Ishikawa (cell line): ENCODE measurements around the gene WWOX.
A peak's percentile ranks its signal among the peaks of the same experiment; 100 is the strongest.

ENCODE experiments used
- CEBPB ChIP-seq: IDR thresholded peaks from 2 replicates; pipeline ENCODE4 v1.6.1; 2012
- CREB1 ChIP-seq: IDR thresholded peaks from 2 replicates; pipeline ENCODE4 v1.6.1; 2012; ENCODE audit warnings: low read depth
- EGR1 ChIP-seq: IDR thresholded peaks from 2 replicates; pipeline ENCODE4 v1.6.1; 2012
- EP300 ChIP-seq: IDR thresholded peaks from 2 replicates; pipeline ENCODE4 v1.6.1; 2012; ENCODE audit warnings: borderline replicate concordance
- FOXM1 ChIP-seq: IDR thresholded peaks from 2 replicates; pipeline ENCODE4 v1.6.1; 2012; ENCODE audit warnings: low read depth, borderline replicate concordance
- NFIC ChIP-seq: IDR thresholded peaks from 2 replicates; pipeline ENCODE4 v1.6.1; 2012
- RAD21 ChIP-seq: IDR thresholded peaks from 2 replicates; pipeline ENCODE4 v1.6.1; 2012; ENCODE audit warnings: low read depth
- TAF1 ChIP-seq: IDR thresholded peaks from 2 replicates; pipeline ENCODE4 v1.6.1; 2012; ENCODE audit warnings: low read depth, mild to moderate bottlenecking
- TCF12 ChIP-seq: IDR thresholded peaks from 2 replicates; pipeline ENCODE4 v1.6.1; 2012; ENCODE audit warnings: low read depth
- TEAD4 ChIP-seq: IDR thresholded peaks from 2 replicates; pipeline ENCODE4 v1.6.1; 2012
- YY1 ChIP-seq: IDR thresholded peaks from 2 replicates; pipeline ENCODE4 v1.6.1; 2012; ENCODE audit warnings: low read depth
- ZBTB7A ChIP-seq: IDR thresholded peaks from 2 replicates; pipeline ENCODE4 v1.6.1; 2012; ENCODE audit warnings: low read depth
- TF ChIP-seq, protein P1 (sequence below): IDR thresholded peaks from 2 replicates; pipeline ENCODE4 v1.6.1; 2012
- TF ChIP-seq, protein P2 (sequence below): IDR thresholded peaks from 2 replicates; pipeline ENCODE4 v1.6.1; 2012; ENCODE audit warnings: low read depth, mild to moderate bottlenecking
- TF ChIP-seq, protein P3 (sequence below): IDR thresholded peaks from 2 replicates; pipeline ENCODE4 v1.6.1; 2012

WWOX gene

DNA sequence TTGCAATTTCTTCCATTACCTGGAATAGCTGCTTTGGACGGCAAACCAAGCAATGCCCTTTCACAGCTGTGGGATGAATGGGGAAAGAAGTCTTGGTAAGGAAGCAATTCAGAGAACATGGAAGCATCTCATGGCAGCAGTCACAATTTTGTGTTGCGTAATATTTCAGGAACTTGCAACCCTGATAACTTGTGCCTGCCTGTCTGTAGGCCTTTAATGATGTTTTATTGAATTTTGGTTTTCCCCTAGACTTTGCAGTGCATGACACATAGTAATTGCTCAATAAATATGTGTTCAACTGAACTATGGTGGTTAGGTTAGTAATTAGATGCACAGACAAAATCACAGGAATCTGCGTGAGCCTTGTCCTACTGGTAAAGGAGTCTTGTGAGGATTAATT lies 439.5 kb downstream of the WWOX start:
- no peak for TF ChIP-seq TCF12
- TF ChIP-seq, protein P1, sequence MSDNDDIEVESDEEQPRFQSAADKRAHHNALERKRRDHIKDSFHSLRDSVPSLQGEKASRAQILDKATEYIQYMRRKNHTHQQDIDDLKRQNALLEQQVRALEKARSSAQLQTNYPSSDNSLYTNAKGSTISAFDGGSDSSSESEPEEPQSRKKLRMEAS: no peak
- TF ChIP-seq FOXM1: no peak
- TF ChIP-seq CREB1: no peak
- no peak for TF ChIP-seq ZBTB7A
- no peak for TF ChIP-seq EP300
- TF ChIP-seq YY1: no peak
- no peak for TF ChIP-seq TAF1
- no peak for TF ChIP-seq EGR1
- TF ChIP-seq RAD21: no peak
- no peak for TF ChIP-seq TEAD4
- TF ChIP-seq NFIC: no peak
- TF ChIP-seq, protein P2, sequence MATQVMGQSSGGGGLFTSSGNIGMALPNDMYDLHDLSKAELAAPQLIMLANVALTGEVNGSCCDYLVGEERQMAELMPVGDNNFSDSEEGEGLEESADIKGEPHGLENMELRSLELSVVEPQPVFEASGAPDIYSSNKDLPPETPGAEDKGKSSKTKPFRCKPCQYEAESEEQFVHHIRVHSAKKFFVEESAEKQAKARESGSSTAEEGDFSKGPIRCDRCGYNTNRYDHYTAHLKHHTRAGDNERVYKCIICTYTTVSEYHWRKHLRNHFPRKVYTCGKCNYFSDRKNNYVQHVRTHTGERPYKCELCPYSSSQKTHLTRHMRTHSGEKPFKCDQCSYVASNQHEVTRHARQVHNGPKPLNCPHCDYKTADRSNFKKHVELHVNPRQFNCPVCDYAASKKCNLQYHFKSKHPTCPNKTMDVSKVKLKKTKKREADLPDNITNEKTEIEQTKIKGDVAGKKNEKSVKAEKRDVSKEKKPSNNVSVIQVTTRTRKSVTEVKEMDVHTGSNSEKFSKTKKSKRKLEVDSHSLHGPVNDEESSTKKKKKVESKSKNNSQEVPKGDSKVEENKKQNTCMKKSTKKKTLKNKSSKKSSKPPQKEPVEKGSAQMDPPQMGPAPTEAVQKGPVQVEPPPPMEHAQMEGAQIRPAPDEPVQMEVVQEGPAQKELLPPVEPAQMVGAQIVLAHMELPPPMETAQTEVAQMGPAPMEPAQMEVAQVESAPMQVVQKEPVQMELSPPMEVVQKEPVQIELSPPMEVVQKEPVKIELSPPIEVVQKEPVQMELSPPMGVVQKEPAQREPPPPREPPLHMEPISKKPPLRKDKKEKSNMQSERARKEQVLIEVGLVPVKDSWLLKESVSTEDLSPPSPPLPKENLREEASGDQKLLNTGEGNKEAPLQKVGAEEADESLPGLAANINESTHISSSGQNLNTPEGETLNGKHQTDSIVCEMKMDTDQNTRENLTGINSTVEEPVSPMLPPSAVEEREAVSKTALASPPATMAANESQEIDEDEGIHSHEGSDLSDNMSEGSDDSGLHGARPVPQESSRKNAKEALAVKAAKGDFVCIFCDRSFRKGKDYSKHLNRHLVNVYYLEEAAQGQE: no peak

DNA sequence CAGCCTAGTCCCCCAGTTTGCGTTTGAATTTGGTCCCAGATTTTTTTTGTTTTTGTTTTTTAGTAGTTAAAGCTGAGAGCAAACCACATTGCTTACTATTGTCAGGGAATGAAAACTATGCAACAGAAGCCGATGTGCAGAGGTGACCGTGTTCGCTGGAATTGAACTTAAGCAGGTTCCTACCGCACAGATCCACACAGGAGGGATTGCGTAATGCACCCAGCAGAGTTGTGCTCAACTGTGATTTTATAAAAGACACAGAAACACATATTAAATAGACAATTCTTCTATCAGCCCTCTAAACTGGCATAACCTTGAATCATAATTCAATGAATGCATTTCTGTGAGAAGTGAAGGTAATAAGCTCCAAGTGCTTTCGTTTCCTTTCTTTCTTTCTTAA lies 443.0 kb downstream of the WWOX start:
- TF ChIP-seq CEBPB (peak; percentile 32; the same call in 1 of the 2 replicates), EGR1 (no peak)

DNA sequence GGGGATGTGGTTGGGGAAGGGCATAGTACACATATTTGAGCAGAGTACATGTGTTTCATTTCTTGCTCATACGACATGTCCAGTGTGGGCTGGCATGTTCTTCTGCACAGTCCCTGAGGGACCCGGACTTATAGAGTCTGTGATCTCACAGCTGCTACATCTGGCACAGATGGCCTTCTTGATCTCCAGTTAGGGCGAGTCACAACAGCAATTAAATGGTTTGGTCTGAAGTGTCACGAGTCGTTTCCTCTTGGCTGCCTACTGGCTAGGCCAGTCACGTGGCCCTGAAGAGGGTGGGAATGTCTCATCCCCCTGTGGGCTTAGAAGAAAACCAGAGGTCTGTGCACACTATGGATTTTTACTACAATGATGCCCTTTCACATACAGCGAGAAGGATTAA lies 443.6 kb downstream of the WWOX start:
- no peak for TF ChIP-seq TEAD4
- no peak for TF ChIP-seq TAF1
- no peak for TF ChIP-seq CREB1
- TF ChIP-seq RAD21: no peak
- TF ChIP-seq, protein P3, sequence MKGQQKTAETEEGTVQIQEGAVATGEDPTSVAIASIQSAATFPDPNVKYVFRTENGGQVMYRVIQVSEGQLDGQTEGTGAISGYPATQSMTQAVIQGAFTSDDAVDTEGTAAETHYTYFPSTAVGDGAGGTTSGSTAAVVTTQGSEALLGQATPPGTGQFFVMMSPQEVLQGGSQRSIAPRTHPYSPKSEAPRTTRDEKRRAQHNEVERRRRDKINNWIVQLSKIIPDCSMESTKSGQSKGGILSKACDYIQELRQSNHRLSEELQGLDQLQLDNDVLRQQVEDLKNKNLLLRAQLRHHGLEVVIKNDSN: no peak
- no peak for TF ChIP-seq NFIC
- TF ChIP-seq ZBTB7A: no peak
- TF ChIP-seq, protein P2: no peak
- no peak for TF ChIP-seq FOXM1
- TF ChIP-seq EP300: no peak
- TF ChIP-seq EGR1: no peak
- TF ChIP-seq CEBPB: no peak
- TF ChIP-seq, protein P1: no peak
- TF ChIP-seq TCF12: no peak
- no peak for TF ChIP-seq YY1

DNA sequence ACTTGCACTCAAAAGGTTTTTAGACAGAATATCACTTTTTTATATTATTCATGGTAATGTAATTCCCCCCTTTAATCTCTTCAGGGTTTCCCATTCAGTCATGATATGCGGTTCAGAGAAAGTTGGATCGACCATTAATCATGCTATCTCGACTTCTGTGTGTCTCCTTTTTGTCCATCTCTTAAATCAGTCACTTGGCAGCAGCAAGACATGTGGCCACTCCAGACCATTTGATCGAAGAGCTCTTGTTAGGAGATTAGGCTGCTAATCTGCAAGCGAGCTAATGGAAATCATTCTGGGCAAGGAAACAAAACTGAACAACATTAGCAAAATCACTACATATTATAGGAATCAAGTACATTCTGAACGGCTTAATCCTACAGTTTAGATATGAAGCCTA lies 449.9 kb downstream of the WWOX start:
- TF ChIP-seq, protein P1: no peak
- TF ChIP-seq, protein P2: no peak
- no peak for TF ChIP-seq TCF12
- no peak for TF ChIP-seq TAF1
- TF ChIP-seq EGR1: no peak
- TF ChIP-seq RAD21: no peak
- TF ChIP-seq CEBPB: no peak
- TF ChIP-seq ZBTB7A: no peak
- TF ChIP-seq EP300: no peak
- TF ChIP-seq FOXM1: no peak
- no peak for TF ChIP-seq TEAD4
- no peak for TF ChIP-seq YY1
- TF ChIP-seq CREB1: no peak

DNA sequence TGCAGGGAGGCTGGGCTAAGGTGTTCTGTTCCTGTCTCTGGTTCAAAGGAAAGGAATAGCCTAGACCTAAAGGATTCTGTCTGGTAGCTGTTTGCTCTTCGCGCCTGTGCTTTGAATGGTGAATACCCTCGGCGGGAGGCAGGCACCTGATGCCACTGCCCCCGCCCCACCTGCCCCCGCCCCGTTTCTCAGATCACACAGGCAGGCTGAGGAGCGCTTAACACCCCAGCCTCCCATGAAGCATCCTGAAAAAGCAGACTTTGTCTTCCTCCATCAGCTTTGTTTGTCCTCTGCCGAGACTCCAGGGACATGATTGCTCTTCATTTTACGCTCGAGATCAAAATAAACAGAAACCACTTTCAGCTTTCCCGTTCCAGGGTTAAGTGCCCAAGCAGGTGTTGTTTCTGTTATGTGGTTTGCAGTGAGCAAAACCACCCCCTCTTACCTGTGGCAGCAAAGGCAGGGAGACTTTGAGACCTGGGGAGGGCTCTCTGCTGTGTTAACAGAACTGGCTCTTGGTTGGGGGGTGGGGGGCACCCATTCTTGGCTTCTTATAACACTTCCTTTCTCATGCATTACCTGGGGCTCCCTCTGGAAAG lies 452.1 kb downstream of the WWOX start:
- TF ChIP-seq CEBPB (no peak), FOXM1 (no peak), ZBTB7A (no peak), TAF1 (no peak), EGR1 (no peak), TCF12 (no peak), TEAD4 (no peak), NFIC (no peak), CREB1 (no peak), YY1 (no peak), EP300 (no peak), RAD21 (no peak)
- TF ChIP-seq, protein P3: no peak
- TF ChIP-seq, protein P1: no peak
- TF ChIP-seq, protein P2: no peak
